GM21381 (cell line): ENCODE data around the gene PRRC2A.

Experiments
- ATAC-seq: cut with Tn5 transposase; IDR thresholded peaks from one replicate; pipeline ENCODE4 v1.9.1; 2021; ENCODE audit warnings: mild to moderate bottlenecking, moderate library complexity; ENCODE audit not compliant: unreplicated experiment

Gene PRRC2A

GRCh38 chr6:31622684-31623091 lies 2.2 kb downstream of the PRRC2A start:
- no peak for ATAC-seq

GRCh38 chr6:31624070-31624469 lies 3.6 kb downstream of the PRRC2A start:
- ATAC-seq: no peak

- no peak for ATAC-seq
Measured at GRCh38 chr6:31626952-31627351, 6.4 kb downstream of the PRRC2A start.

GRCh38 chr6:31627690-31628287 lies 7.3 kb downstream of the PRRC2A start:
- no peak for ATAC-seq

GRCh38 chr6:31629014-31629413 lies 8.5 kb downstream of the PRRC2A start:
- ATAC-seq: no peak

GRCh38 chr6:31630177-31630934 lies 9.8 kb downstream of the PRRC2A start:
- no peak for ATAC-seq

GRCh38 chr6:31631209-31631608 lies 10.7 kb downstream of the PRRC2A start:
- ATAC-seq: no peak

GRCh38 chr6:31631681-31632278 lies 11.3 kb downstream of the PRRC2A start:
- ATAC-seq: no peak

GRCh38 chr6:31632279-31632946 lies 11.9 kb downstream of the PRRC2A start:
- ATAC-seq: no peak

GRCh38 chr6:31633447-31633846 lies 12.9 kb downstream of the PRRC2A start:
- ATAC-seq: no peak

GRCh38 chr6:31634131-31634530 lies 13.6 kb downstream of the PRRC2A start:
- ATAC-seq: no peak

GRCh38 chr6:31634969-31635575 lies 14.6 kb downstream of the PRRC2A start:
- ATAC-seq: no peak

- no peak for ATAC-seq
Measured at GRCh38 chr6:31636698-31637596, 16.4 kb downstream of the PRRC2A start.

- ATAC-seq: no peak
Measured at GRCh38 chr6:31639043-31639442, 18.5 kb downstream of the PRRC2A start.

- no peak for ATAC-seq
Measured at GRCh38 chr6:31639449-31639861, 18.9 kb downstream of the PRRC2A start.

- no peak for ATAC-seq
Measured at GRCh38 chr6:31640612-31641011, 20.1 kb downstream of the PRRC2A start.

- ATAC-seq: no peak
Measured at GRCh38 chr6:31641370-31641769, 20.9 kb downstream of the PRRC2A start.

- ATAC-seq: no peak
Measured at GRCh38 chr6:31642798-31643570, 22.5 kb downstream of the PRRC2A start.

GRCh38 chr6:31643818-31644454 lies 23.4 kb downstream of the PRRC2A start:
- no peak for ATAC-seq
